Activated T-helper 2 cell treated with anti-CD3 and anti-CD28 coated beads, Interferon-gamma antibody, Interleukin-2, Interleukin-4, amounts not matched to agents 10 μg/mL and 5 μg/mL and 100 μg/mL, durations not matched to agents 14 hours and 24 hours and 36 hours (primary cell): ENCODE data around the gene HFE. TPM values are rescaled to one million over a fixed set of nuclear protein-coding genes. Genes with fewer than 3 reads are reported as not detected.
"Not testable (repeated sequence)": the region's sequence is repeated elsewhere in the genome, so short reads cannot be mapped to it uniquely, and the experiment has no call there.

Experiments
- DNase-seq: peaks from one replicate; pipeline ENCODE4 v3.0.0; 2021; ENCODE audit warnings: low spot score
- H3K27ac Mint-ChIP-seq: one replicate; pipeline ENCODE4 v1.8.0; 2021; ENCODE audit warnings: mixed read lengths
- H3K27me3 Mint-ChIP-seq: one replicate; pipeline ENCODE4 v1.8.0; 2021; ENCODE audit warnings: low read depth, mixed read lengths
- H3K36me3 Mint-ChIP-seq: one replicate; pipeline ENCODE4 v1.8.0; 2021; ENCODE audit warnings: low read depth, mixed read lengths
- H3K4me1 Mint-ChIP-seq: one replicate; pipeline ENCODE4 v1.8.0; 2021; ENCODE audit warnings: low read depth, mixed read lengths
- H3K4me3 Mint-ChIP-seq: one replicate; pipeline ENCODE4 v1.8.0; 2021; ENCODE audit warnings: low read depth, mild to moderate bottlenecking, moderate library complexity, mixed read lengths
- H3K9me3 Mint-ChIP-seq: one replicate; pipeline ENCODE4 v1.8.0; 2021; ENCODE audit warnings: mixed read lengths
- intact Hi-C: fragments of 100-400 bp; cut with micrococcal nuclease; formaldehyde crosslinking; loops from one replicate; pipeline ENCODE4 v1.15.1; 2023
- total RNA-seq: library from RNA; stranded (reverse); gene quantifications from 2 replicates; pipeline ENCODE4 v1.2.3, GENCODE V29; 2022

HFE gene
- 0.32 and 0.39 TPM in 2 replicates for total RNA-seq

DNA sequence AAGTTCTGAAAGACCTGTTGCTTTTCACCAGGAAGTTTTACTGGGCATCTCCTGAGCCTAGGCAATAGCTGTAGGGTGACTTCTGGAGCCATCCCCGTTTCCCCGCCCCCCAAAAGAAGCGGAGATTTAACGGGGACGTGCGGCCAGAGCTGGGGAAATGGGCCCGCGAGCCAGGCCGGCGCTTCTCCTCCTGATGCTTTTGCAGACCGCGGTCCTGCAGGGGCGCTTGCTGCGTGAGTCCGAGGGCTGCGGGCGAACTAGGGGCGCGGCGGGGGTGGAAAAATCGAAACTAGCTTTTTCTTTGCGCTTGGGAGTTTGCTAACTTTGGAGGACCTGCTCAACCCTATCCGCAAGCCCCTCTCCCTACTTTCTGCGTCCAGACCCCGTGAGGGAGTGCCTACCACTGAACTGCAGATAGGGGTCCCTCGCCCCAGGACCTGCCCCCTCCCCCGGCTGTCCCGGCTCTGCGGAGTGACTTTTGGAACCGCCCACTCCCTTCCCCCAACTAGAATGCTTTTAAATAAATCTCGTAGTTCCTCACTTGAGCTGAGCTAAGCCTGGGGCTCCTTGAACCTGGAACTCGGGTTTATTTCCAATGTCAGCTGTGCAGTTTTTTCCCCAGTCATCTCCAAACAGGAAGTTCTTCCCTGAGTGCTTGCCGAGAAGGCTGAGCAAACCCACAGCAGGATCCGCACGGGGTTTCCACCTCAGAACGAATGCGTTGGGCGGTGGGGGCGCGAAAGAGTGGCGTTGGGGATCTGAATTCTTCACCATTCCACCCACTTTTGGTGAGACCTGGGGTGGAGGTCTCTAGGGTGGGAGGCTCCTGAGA, at the start of gene HFE:
Gene HFE, plus strand, starts transcription at position 146 of the 832 bp plus-strand sequence. Its CDS starts 12 bp downstream, at position 158.
- peaks cover 31% of the 10 kb centered on the region for H3K4me1 Mint-ChIP-seq
- H3K9me3 Mint-ChIP-seq = no peaks in the 10 kb centered on the region
- intact Hi-C loops = no loop called here
- peak; percentile 20 for DNase-seq
- H3K27me3 Mint-ChIP-seq = peaks cover 3% of the 10 kb centered on the region
- H3K27ac Mint-ChIP-seq = peak within 1 kb of the TSS; percentile 12
- no peaks in the 10 kb centered on the region for H3K36me3 Mint-ChIP-seq
- peak within 1 kb of the TSS; percentile 79 for H3K4me3 Mint-ChIP-seq

DNA sequence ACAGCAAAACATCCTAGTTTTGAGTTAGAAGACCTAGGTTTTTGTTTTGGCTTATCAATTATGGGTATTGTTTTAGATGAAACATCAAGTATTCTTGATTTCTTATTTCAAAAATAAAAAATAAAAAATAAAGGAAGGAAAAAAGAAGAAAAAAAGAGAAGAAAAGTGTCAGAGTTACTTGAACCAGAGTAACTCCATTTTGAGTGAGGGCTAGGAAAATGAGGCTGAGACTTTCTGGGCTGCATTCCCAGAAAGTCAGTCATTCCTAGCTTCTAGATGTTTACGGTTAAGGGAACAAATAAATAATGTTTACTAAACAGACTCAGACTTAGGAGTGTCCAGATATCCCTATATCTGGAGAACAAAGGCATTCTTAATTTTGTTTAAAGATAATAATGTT, 45.3 kb upstream of the HFE start:
- no peak overlapping the region for H3K27ac Mint-ChIP-seq
- H3K9me3 Mint-ChIP-seq = no peaks in the 10 kb centered on the region
- H3K36me3 Mint-ChIP-seq = no peaks in the 10 kb centered on the region
- no peak overlapping the region for H3K4me3 Mint-ChIP-seq
- peaks cover 26% of the 10 kb centered on the region for H3K4me1 Mint-ChIP-seq
- intact Hi-C loops = loop anchor here (2.0 kb wide), 1 partner anchor 15 kb away; a partner anchor contains a TSS
- DNase-seq = no peak
- H3K27me3 Mint-ChIP-seq = no peaks in the 10 kb centered on the region

DNA sequence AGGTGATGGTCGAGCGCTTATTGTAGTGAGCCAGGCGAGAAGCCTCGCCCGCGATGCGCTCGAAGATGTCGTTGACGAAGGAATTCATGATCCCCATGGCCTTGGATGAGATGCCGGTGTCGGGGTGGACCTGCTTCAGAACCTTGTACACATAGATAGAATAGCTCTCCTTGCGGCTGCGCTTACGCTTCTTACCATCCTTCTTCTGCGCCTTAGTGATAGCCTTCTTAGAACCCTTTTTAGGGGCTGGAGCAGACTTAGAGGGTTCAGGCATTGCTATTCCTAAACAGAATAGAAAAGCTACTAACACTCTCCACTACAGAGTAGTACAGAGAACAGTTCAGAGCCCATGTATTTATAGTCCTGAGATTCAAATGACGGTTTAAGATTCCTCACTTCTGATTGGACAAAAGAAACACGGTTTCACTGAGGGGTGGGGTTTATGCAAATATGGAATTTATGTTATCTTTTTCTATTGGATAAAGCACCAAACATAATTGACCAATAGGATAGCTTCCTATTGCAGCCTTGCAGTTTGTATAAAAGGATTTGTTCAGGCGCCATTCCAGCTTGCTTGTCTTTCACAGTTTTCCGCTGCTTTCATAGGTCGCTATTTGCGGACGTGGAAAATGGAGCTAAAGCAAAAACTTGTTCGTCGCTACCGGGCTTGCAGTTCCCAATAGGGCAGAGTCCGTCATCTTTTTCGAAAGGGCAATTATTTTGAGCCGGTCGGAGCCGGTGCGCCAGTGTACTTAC, 43.7 kb upstream of the HFE start:
- H3K27me3 Mint-ChIP-seq = no peaks in the 10 kb centered on the region
- no peaks in the 10 kb centered on the region for H3K36me3 Mint-ChIP-seq
- intact Hi-C loops = loop anchor here (1.0 to 2.0 kb wide), 3 partner anchors 10 to 22 kb away; a partner anchor contains a TSS
- H3K27ac Mint-ChIP-seq = peak overlapping the region; percentile 99
- H3K4me1 Mint-ChIP-seq = peaks cover 34% of the 10 kb centered on the region
- no peaks in the 10 kb centered on the region for H3K9me3 Mint-ChIP-seq
- DNase-seq = peak; percentile 77
- H3K4me3 Mint-ChIP-seq = peak overlapping the region; percentile 81

- Mint-ChIP-seq H3K27me3 (no peaks in the 10 kb centered on the region), H3K27ac (peak overlapping the region; percentile 99), H3K4me3 (peak overlapping the region; percentile 81), H3K9me3 (no peaks in the 10 kb centered on the region), H3K36me3 (no peaks in the 10 kb centered on the region), H3K4me1 (peaks cover 39% of the 10 kb centered on the region)
- intact Hi-C loops = loop anchor here (1.0 kb wide), 1 partner anchor 11 kb away; no protein-coding TSS in a partner anchor
- no peak for DNase-seq
Measured at GRCh38 chr6:26044140-26045064, 42.8 kb upstream of the HFE start.

DNA sequence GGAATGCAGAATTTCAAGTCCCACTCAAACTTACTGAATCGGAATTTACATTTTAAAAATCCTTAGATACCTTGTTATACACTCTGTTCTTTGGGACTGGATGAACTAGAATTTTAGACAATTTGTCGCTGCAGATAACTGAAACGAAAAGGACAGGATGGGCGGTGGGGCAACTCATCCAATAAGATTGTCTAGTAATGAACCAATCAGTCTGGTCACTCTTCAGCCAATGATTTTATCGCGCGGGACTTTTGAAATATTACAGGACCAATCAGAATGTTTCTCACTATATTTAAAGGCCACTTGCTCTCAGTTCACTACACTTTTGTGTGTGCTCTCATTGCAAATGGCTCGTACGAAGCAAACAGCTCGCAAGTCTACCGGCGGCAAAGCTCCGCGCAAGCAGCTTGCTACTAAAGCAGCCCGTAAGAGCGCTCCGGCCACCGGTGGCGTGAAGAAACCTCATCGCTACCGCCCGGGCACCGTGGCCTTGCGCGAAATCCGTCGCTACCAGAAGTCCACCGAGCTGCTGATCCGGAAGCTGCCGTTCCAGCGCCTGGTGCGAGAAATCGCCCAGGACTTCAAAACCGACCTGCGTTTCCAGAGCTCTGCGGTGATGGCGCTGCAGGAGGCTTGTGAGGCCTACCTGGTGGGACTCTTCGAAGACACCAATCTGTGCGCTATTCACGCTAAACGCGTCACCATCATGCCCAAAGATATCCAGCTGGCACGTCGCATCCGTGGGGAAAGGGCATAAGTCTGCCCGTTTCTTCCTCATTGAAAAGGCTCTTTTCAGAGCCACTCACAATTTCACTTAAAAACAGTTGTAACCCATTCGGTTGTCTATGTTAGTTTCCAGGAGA, 41.9 kb upstream of the HFE start:
- H3K27me3 Mint-ChIP-seq = no peaks in the 10 kb centered on the region
- H3K4me1 Mint-ChIP-seq = peaks cover 39% of the 10 kb centered on the region
- peak; percentile 81 for DNase-seq
- peak overlapping the region; percentile 81 for H3K4me3 Mint-ChIP-seq
- H3K27ac Mint-ChIP-seq = peak overlapping the region; percentile 99
- no peaks in the 10 kb centered on the region for H3K9me3 Mint-ChIP-seq
- H3K36me3 Mint-ChIP-seq = no peaks in the 10 kb centered on the region
- intact Hi-C loops = loop anchor here (1.0 kb wide), 1 partner anchor 10 kb away; no protein-coding TSS in a partner anchor

- H3K4me3 Mint-ChIP-seq = peak overlapping the region; percentile 81
- H3K36me3 Mint-ChIP-seq = no peaks in the 10 kb centered on the region
- DNase-seq = no peak
- H3K27ac Mint-ChIP-seq = peak overlapping the region; percentile 99
- H3K4me1 Mint-ChIP-seq = peaks cover 39% of the 10 kb centered on the region
- no peaks in the 10 kb centered on the region for H3K9me3 Mint-ChIP-seq
- H3K27me3 Mint-ChIP-seq = no peaks in the 10 kb centered on the region
- intact Hi-C loops = loop anchor here (1.0 kb wide), 1 partner anchor 9 kb away; no protein-coding TSS in a partner anchor
Measured at GRCh38 chr6:26045928-26046368, 41.3 kb upstream of the HFE start.

- H3K9me3 Mint-ChIP-seq, H3K36me3 Mint-ChIP-seq, H3K27me3 Mint-ChIP-seq, DNase-seq, intact Hi-C loops, H3K4me3 Mint-ChIP-seq: not testable (repeated sequence)
- Mint-ChIP-seq H3K27ac (peak overlapping the region; percentile 22), H3K4me1 (peaks cover 44% of the 10 kb centered on the region)
Measured at GRCh38 chr6:26047329-26047728, 39.9 kb upstream of the HFE start.

DNA sequence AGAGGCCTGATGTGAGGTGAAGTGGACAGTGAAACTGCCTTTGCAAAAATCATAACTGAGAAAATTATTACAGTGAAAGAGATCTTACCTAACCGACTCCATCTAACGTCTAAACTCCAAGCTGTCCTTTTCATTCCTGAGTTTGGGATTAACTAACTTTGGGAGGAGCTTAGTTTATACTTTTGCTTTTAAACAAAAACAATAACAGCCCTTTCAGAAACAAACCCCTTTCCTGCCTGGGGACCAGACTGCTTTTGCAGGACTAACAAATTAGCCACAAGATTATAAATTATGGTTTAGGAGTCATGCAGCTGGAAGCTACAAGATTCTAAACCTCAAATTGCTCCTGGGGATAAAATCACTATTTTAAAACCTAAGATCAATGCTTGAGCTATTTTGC, 38.6 kb upstream of the HFE start:
- no peak overlapping the region for H3K4me3 Mint-ChIP-seq
- intact Hi-C loops = no loop called here
- H3K27me3 Mint-ChIP-seq = no peaks in the 10 kb centered on the region
- no peak for DNase-seq
- H3K4me1 Mint-ChIP-seq = peaks cover 37% of the 10 kb centered on the region
- no peak overlapping the region for H3K27ac Mint-ChIP-seq
- H3K9me3 Mint-ChIP-seq = no peaks in the 10 kb centered on the region
- H3K36me3 Mint-ChIP-seq = no peaks in the 10 kb centered on the region

DNA sequence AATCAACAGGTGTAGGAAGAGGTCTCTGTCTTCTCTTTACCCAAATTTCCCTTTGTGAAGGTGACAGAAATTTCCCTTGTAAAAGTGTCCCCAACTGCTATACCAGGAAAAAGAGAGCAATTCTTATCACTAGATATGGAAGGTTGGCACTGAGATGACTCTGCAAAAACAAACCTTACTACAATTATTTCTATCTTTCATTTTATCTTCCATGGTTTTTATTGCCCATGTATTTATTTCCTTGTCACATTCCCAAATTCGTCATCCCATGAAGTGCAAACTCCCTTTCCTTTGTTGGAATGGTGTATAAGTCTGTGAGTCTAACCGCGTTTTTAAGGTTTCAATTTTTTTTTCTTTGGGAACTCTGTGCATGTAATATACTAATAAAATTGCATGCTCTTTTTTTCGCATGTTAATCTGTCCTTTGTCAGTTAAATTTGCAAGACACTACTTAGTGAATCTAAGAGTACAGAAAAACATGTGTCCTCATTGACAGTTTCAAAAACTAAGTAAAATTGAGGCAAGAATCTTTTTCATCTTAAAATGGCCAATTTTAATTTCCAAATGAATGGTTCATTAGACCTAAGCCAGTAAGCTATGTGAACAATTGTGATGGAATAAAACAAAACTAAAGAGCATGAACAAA, 35.4 kb upstream of the HFE start:
- Mint-ChIP-seq H3K9me3 (no peaks in the 10 kb centered on the region), H3K27me3 (no peaks in the 10 kb centered on the region), H3K4me1 (peaks cover 40% of the 10 kb centered on the region), H3K4me3 (no peak overlapping the region), H3K27ac (no peak overlapping the region), H3K36me3 (no peaks in the 10 kb centered on the region)
- no peak for DNase-seq
- intact Hi-C loops = loop anchor here (10.0 kb wide), 1 partner anchor 1083 kb away; a partner anchor contains a TSS

- not testable (repeated sequence) for H3K27ac Mint-ChIP-seq, H3K4me3 Mint-ChIP-seq, DNase-seq, H3K9me3 Mint-ChIP-seq, H3K36me3 Mint-ChIP-seq, H3K27me3 Mint-ChIP-seq
- intact Hi-C loops = loop anchor here (10.0 kb wide), 1 partner anchor 1082 kb away; a partner anchor contains a TSS
- peaks cover 39% of the 10 kb centered on the region for H3K4me1 Mint-ChIP-seq
Measured at GRCh38 chr6:26052762-26053250, 34.4 kb upstream of the HFE start.
